Loucy (cell line): ENCODE results near the gene KLHL12.

Experiments
- H2AFZ ChIP-seq: fragments of 200-600 bp; sonication (generic); 2 replicates; pipeline ENCODE4 v1.6.0; 2016; ENCODE audit warnings: antibody characterized with exemption, mild to moderate bottlenecking, low read length, moderate library complexity
- H3F3A ChIP-seq: fragments of 200-600 bp; 2 replicates; pipeline ENCODE4 v1.6.0; 2016; ENCODE audit warnings: antibody characterized with exemption, low read depth, mild to moderate bottlenecking
- H3K27me3 ChIP-seq: fragments of 200-600 bp; sonication (generic); 2 replicates; pipeline ENCODE4 v1.6.1; 2014; ENCODE audit warnings: low read length, mild to moderate bottlenecking; ENCODE audit not compliant: insufficient read depth, poor library complexity, severe bottlenecking
- H3K36me3 ChIP-seq: fragments of 200-600 bp; sonication (generic); 2 replicates; pipeline ENCODE4 v1.6.1; 2016; ENCODE audit warnings: low read length; ENCODE audit not compliant: insufficient read depth
- H3K4me1 ChIP-seq: fragments of 200-600 bp; sonication (generic); 2 replicates; pipeline ENCODE4 v1.5.1; 2014; ENCODE audit warnings: low read length, mild to moderate bottlenecking; ENCODE audit not compliant: insufficient read depth, poor library complexity, severe bottlenecking
- H3K4me2 ChIP-seq: fragments of 200-600 bp; sonication (generic); 2 replicates; pipeline ENCODE4 v1.6.0; 2014; ENCODE audit warnings: antibody characterized with exemption, low read length, low read depth, mild to moderate bottlenecking; ENCODE audit not compliant: poor library complexity, severe bottlenecking
- H3K4me3 ChIP-seq: fragments of 200-600 bp; sonication (generic); 2 replicates; pipeline ENCODE4 v1.5.1; 2014; ENCODE audit warnings: low read length, mild to moderate bottlenecking, mixed read lengths; ENCODE audit not compliant: poor library complexity, severe bottlenecking
- H3K79me2 ChIP-seq: fragments of 200-600 bp; sonication (generic); 2 replicates; pipeline ENCODE4 v1.6.1; 2014; ENCODE audit warnings: low read length; ENCODE audit not compliant: insufficient read depth
- H3K9ac ChIP-seq: fragments of 200-600 bp; sonication (generic); 2 replicates; pipeline ENCODE4 v1.6.0; 2014; ENCODE audit warnings: mild to moderate bottlenecking, low read depth, low read length, moderate library complexity; ENCODE audit not compliant: poor library complexity, severe bottlenecking
- H3K9me2 ChIP-seq: fragments of 200-600 bp; sonication (generic); replicated peaks from 2 replicates; pipeline ENCODE4 v1.6.1; 2016; ENCODE audit warnings: low read depth, low read length, mixed read lengths
- H3K9me3 ChIP-seq: fragments of 200-600 bp; sonication (generic); 2 replicates; pipeline ENCODE4 v1.6.1; 2014; ENCODE audit warnings: mild to moderate bottlenecking, antibody characterized with exemption, low read length, low read depth; ENCODE audit not compliant: insufficient read depth
- H4K20me1 ChIP-seq: fragments of 200-600 bp; sonication (generic); 2 replicates; pipeline ENCODE4 v1.6.0; 2014; ENCODE audit warnings: antibody characterized with exemption, low read length, mild to moderate bottlenecking; ENCODE audit not compliant: insufficient read depth, poor library complexity, severe bottlenecking
- CTCF ChIP-seq: fragments of 200-600 bp; sonication (generic); conservative IDR thresholded peaks from 2 replicates; pipeline ENCODE4 v1.5.1; 2014; ENCODE audit warnings: mild to moderate bottlenecking, antibody characterized with exemption, low read length
- EZH2phosphoT487 ChIP-seq: fragments of 200-600 bp; IDR thresholded peaks from 2 replicates; pipeline ENCODE4 v1.6.1; 2018; ENCODE audit warnings: antibody characterized with exemption, mild to moderate bottlenecking, moderate library complexity, borderline replicate concordance

Gene KLHL12

GRCh38 chr1:202890392-202890791 is 36.6 kb downstream of the KLHL12 start:
- Histone ChIP-seq H3K9me2 (no peaks in the 10 kb centered on the region), H3K4me2 (no peak overlapping the region), H3K9me3 (no peaks in the 10 kb centered on the region), H3K36me3 (peaks cover 39% of the 10 kb centered on the region; the same call in 1 of the 2 replicates), H3K4me3 (no peak overlapping the region), H2AFZ (no peak overlapping the region), H3K79me2 (peaks cover 18% of the 10 kb centered on the region), H3K4me1 (peaks cover 19% of the 10 kb centered on the region), H3K27me3 (no peaks in the 10 kb centered on the region), H3K9ac (no peak overlapping the region), H4K20me1 (no peaks in the 10 kb centered on the region), H3F3A (no peaks in the 10 kb centered on the region)
- TF ChIP-seq EZH2phosphoT487 (no peak), CTCF (no peak)

GRCh38 chr1:202888531-202889360 is 38.3 kb downstream of the KLHL12 start, which contains the start of gene RABIF:
TSS of gene RABIF (minus strand) at chr1:202889149. CDS start at chr1:202889098, 51 bp downstream.
- H3K9ac ChIP-seq, result peak within 1 kb of the TSS; percentile 72
- peak within 1 kb of the TSS; percentile 90 for H3K4me3 ChIP-seq
- H3K36me3 ChIP-seq, result peaks cover 23% of the 10 kb centered on the region; the same call in 1 of the 2 replicates
- H3K4me1 ChIP-seq, result peaks cover 22% of the 10 kb centered on the region
- TF ChIP-seq EZH2phosphoT487, result no peak
- no peak; the same call in 1 of the 2 replicates for TF ChIP-seq CTCF
- no peaks in the 10 kb centered on the region for H4K20me1 ChIP-seq
- H3K9me3 ChIP-seq, result no peaks in the 10 kb centered on the region
- no peaks in the 10 kb centered on the region for H3K27me3 ChIP-seq
- peak within 1 kb of the TSS; percentile 84 for H3K4me2 ChIP-seq
- H3K79me2 ChIP-seq, result peaks cover 29% of the 10 kb centered on the region
- H3K9me2 ChIP-seq, result no peaks in the 10 kb centered on the region
- H2AFZ ChIP-seq, result peak within 1 kb of the TSS; percentile 95
- no peaks in the 10 kb centered on the region for H3F3A ChIP-seq

GRCh38 chr1:202888221-202888530 is 38.9 kb downstream of the KLHL12 start:
- peak overlapping the region; percentile 90 for H3K4me3 ChIP-seq
- peaks cover 34% of the 10 kb centered on the region for H3K79me2 ChIP-seq
- no peaks in the 10 kb centered on the region for H3K9me2 ChIP-seq
- peak overlapping the region; percentile 95 for H2AFZ ChIP-seq
- H3K4me1 ChIP-seq, result peaks cover 22% of the 10 kb centered on the region
- no peaks in the 10 kb centered on the region for H4K20me1 ChIP-seq
- peak overlapping the region; percentile 84 for H3K4me2 ChIP-seq
- H3K9ac ChIP-seq, result peak overlapping the region; percentile 72
- TF ChIP-seq CTCF (no peak), EZH2phosphoT487 (no peak)
- no peaks in the 10 kb centered on the region for H3K9me3 ChIP-seq
- peaks cover 17% of the 10 kb centered on the region; the same call in 1 of the 2 replicates for H3K36me3 ChIP-seq
- H3F3A ChIP-seq, result no peaks in the 10 kb centered on the region
- no peaks in the 10 kb centered on the region for H3K27me3 ChIP-seq
